CD4-positive, alpha-beta T cell treated with Interleukin-2 at 100 ng/mL for 4 hours (primary cell): ENCODE results near the gene PPL.

Source experiments
- DNase-seq: peaks from one replicate; pipeline ENCODE4 v3.0.0-alpha.2; 2020; ENCODE audit warnings: low spot score

The PPL gene

GRCh38 chr16:4888428-4889135 lies 48.4 kb downstream of the PPL start:
- no peak for DNase-seq

DNA sequence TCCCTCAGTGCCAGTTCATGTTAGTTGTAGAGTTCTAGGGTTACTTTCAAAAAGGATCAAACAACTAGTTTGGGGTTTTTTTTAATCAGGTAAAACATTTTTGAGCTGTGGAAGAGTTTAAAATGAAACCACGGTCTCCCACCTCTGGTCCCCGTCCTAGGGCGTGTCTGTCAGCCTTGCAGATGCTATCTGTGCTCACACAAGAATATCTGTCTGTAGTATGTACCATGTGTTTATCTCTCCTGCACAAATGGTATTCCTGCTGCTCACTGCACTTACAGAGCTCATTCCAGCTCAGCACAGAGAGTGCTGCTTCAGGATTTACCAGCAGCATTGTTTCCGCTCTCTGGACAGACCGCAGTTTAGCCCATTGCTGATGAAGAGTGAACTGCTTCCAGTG lies 50.8 kb downstream of the PPL start:
- no peak for DNase-seq

DNA sequence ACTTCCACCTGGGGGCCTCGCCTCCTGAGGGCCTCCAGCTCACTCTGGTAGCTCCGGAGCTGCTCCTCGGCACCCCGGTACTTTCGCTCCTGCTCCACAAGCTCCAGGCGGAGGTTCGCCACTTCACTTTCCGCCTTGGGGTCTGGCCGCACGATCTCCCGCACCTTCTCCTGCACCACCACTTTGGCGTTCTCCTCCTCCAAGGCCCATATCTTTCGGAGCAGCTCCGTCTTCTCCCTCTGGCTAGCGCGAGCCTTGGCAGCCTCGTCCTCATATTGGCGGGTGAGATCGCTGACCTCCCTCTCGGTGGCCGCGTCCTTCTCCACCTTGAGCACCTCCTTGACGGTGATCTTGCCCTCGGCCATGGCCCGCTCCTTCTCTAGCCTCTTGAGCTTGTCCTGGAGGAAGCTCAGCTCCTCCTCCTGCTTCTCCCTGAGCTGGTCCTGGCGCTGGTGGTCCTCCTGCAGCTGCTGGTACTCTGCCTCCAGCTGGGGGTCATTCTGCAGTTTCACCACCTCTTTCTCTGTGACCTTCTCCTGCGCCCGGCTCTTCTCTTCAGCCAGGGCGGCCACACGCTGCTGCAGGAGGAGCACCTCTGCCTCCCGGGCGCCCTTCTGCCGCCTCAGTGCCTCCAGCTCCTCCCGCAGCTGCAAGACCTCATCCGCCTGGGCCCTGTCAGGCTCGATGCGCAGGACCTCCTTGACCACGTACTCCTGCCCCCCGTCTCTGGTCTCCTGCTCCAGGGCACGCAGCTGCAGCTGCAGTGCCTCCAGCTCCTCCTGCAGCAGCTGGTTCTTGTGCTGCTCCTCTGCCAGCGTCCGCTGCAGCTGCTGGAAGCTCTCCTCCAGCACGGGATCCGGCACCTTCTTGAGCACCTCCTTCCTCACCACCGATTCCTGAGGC lies 51.7 kb downstream of the PPL start:
- DNase-seq: no peak

DNA sequence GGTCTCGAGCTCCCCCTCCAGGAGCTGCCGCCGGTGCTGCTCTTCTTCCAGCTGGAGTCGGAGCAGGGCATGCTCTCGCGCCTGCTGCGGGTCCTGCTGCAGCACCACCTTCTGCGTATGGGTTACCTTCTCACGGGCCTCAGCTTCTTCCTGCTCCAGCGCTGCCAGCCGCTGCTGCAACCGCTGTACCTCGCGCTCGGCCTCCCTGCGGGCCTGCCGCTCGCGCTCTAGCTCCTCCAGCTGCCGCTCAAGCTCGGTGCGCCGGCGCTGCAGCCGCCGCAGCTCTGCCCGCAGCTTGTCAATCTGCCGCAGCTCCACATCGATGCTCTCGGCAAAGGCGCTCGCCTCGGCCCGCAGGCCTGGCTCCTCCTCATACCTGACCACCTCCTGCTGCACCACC lies 52.7 kb downstream of the PPL start:
- no peak for DNase-seq

- no peak for DNase-seq
These were observed 53.4 kb downstream of the PPL start for GRCh38 chr16:4883501-4883900.

DNA sequence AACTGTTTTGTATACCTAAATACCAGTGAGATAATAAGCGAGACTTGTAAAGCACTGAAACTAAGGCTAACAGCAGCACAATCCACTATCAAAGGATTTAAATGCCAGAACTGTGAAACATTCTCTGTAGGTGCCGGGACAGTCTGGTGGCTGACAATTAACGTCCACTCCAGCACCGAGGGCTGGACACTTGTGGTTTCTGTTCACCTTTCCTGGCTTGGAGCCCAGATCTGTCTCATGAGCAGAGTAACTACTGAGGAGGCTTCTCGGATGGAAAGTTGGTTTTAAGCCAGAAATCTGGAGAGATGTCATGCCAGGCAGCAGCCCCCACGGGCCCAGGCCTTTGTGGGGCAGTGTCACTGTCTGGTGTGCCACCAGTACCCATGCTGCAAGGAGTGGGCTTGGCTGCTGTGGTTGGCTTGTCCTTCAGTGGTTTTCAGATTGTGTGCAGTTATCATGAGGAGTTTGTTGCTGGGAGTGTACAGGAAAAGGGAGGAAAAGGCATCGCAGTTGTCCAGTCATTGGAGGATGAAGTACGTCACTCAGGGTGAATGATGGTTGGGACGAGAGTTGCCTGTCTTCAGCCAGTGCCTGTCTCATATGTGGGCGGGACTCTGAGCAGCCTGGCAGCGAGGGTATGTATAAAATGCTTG lies 54.2 kb downstream of the PPL start:
- no peak for DNase-seq

DNA sequence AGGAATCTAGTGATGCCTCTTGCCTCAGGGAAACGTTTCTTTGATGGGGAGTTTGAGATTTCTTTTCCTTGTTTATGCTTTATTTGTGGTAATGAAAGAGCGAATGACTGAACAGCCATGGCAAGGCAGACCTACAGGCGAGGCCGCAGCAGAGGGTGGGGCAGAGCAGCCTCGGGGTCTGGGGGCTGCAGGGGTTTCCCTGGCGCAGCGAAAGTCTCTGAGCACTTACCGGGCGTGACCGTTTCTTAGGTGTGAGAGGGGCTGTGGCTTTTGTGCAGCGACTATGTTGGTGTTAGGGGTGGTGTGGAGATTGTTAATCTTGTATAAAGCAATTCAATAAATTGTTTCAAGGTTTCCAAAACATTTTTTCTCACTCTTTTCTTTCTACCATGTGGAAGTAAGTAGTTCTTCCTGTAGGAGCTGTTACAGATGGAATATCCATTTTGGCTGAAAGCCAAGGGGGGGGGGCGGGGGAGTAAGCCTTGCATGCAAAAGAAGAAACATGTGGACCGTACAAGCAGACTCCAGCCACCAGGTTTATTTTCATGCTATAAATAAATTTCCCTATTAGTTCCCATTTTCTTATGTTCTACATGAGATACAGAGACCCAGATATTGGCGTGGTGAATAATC lies 54.8 kb downstream of the PPL start:
- DNase-seq: no peak

DNA sequence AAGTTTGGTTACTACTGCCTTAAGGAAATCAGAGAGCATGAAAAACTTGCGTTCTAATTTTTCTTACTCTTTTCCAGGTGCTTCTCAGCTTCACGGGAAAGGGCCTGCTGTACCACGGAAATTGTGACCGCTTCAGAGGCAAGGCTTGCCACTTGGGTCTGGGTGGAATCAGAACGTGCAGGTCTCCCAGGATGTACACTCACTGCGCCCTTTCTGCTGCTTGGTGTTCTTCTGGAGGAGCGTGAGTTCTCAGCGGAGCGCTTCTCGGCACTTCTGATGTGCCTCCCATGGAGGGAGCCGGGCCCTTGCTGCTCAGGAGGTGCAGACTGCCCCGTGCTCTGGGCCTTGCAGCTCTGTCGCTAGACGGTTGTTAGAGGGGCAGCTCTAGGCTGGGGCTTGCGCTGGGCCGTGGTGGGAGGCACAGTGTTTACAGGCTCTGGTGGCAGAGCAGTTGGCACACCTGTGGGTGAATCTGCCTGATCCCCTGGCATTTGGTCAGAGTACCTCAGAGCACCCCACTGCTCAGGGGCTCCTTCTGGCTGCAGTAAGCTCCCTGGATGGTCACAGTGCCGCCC lies 56.9 kb downstream of the PPL start:
- DNase-seq: no peak

- no peak for DNase-seq
These were observed 57.9 kb downstream of the PPL start for GRCh38 chr16:4879049-4879448.

DNA sequence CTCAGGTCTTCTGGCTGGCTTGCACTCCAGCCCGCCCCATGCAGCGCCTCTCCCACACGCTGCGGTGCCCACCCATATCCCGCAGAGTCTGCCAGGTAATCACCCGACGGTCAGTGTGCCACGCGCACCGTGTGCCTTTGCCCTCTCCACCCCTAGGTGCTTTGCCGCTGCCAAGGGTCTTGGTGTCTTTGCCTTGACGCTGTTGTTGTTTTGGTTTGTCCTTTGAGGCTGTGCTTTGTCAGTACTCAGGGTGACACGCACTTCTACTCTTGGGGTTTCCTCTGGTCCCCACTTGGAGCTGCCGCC lies 59.6 kb downstream of the PPL start:
- DNase-seq: no peak

GRCh38 chr16:4876646-4877379 lies 60.1 kb downstream of the PPL start:
- no peak for DNase-seq

DNA sequence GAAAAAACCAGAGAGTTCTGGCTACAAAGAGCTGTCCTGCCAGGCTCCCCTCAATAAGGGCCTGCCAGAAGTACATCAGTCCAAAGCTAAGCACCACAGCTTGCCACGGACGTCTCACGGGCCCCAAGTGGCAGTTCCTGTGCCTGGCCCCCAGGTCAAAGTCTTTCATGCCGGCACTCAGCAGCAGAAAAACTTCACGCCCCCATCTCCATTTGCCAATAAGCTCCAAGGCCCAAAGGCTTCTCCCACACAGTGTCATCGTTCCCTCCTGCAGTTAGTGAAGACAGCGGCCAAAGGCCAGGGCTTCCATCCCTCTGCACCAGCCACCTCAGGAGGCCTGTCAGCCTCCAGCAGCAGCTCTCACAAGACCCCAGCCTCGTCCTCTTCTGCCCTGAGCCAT lies 62.3 kb downstream of the PPL start:
- no peak for DNase-seq

DNA sequence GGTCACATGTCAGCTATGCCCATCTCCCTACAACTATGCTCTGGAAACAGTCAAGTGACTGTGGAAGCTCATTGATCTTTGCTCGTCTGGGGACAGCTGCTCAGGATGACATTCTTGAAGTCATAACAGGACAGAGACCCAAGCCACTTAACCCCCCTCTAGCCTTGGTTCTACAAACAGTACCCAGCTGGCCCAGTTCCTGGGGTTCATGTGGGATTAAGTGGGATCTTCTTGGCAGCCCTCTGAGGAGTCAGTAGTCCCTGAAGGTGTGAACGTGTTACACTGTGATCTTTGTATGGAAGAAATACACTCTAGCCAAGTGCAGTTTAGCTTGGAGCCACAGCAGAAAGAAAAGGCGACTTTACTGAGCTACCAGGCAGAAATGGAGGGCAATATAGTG lies 63.9 kb downstream of the PPL start:
- DNase-seq: no peak

DNA sequence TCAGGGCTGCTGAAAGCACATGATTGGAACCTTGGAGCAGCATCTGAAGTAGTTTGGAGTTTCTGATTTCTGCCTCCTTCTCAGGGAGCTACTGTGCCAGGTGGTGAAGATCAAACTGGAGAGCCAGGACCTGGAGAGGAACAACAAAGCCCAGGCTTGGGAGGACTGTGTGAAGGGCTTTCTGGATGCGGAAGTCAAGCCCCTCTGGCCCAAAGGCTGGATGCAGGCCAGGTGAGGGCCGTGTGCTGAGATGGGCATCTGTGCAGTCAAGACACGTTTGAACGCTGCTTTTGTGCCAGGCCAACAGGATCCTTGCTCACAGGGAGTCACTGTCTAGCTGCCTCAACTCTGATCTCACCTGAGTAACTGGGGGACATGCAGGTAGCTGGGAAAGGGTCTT lies 65.9 kb downstream of the PPL start:
- no peak for DNase-seq

DNA sequence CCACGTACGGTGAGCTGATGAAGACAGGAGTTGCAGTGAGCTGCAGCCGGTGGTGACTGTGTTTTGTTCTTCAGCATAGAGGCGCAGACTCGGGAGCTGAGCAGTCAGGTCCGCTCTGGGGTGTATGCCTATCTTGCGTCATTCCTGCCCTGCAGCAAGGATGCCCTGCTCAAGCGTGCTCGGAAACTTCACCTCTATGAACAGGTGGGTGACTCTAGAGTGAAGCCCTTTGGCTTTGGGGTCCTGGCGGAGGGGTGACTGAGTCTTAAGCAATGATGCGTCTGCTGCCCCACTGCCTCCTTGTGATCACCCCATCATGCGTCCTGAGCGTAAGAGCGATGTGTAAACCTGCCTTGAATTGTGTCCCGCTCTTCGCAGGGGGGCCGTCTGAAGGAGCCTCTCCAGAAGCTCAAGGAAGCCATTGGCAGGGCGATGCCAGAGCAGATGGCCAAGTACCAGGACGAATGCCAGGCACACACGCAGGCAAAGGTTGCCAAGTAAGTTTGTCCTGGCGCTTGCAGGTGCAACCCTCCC lies 66.7 kb downstream of the PPL start:
- no peak for DNase-seq

DNA sequence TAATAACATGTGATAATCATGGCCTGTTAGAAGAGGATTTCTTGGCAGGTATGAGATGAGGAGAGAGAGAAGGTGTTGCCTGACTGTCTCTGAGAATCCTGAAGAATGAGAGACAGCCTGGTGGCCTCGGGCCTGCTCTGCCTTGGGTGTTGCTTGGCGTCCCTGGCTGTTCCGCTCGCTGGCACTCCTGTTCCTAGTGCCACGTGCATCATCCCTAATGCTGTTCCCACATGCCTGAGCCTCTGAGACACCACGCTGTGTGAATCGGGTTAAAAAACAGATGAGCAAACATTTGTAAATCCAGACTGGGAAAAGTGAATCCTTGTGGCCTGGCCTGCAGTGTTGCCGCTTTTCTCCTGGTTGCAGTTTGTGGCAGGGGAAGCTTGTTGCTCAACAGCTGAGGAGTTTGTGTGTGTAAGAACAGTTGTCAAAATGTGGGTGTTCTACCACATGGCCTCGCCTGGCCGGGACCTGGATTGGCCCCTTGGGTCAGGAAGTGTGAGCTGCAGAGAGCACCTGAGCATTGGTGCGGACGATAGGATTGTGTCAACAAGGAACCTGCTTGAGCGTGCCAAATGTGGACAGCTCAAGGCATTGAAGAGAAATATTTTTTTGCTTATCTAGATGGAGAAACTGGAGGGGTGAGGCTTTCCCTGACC lies 67.7 kb downstream of the PPL start:
- DNase-seq: no peak

GRCh38 chr16:4868535-4868934 lies 68.4 kb downstream of the PPL start:
- no peak for DNase-seq

DNA sequence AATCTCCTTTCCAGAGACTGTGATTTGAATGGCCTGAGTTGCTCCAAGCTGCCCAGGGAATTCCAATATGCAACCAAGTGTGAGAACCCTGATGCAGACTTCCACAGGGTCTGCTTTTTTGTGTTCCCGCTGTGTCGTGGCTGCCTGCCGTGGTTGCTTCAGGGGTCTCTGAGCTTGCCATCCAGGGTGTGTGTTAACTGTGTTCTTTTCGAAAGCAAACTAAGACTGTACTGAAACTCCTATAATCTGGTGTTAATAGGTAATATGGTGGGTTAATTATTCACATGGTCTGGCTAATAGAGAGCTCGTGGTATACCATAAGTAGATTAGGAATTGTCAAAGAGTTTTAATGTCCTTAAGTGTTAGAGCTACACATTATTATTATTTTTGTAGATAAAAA lies 68.9 kb downstream of the PPL start:
- DNase-seq: no peak

- DNase-seq: no peak
These were observed 70.4 kb downstream of the PPL start for GRCh38 chr16:4866586-4866985.

DNA sequence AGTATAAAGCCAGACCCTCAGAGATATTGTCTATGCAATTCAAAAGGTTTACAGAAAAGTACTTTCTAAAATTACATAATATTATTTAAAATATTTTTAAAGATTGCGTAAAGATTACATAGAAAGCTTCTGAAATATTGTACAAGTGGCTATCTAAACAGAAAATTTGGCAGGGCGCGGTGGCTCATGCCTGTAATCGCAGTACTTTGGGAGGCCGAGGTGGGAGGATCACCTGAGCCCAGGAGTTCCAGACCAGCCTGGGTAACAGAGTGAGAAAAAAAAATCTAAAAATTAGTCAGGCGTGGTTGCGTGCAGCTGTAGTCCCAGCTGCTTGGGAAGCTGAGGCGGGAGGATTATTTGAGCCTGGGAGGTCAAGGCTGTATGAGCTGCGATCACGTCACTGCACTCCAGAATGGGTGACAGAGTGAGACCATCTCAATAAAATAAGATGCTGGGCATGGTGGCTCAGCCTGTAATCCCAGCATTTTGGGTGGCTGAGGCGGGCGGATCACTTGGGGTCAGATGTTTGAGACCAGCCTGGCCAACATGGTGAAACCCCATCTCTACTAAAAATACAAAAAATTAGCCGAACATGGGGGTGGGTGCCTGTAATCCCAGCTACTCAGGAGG lies 71.6 kb downstream of the PPL start:
- DNase-seq: no peak
